Subcutaneous abdominal adipose tissue (tissue), 5 donors: ENCODE results near the gene MAPKBP1.

Experiments used
- H3K27ac ChIP-seq: one replicate; pipeline ENCODE4 v1.7.0; 2013; ENCODE audit warnings: low read depth, mild to moderate bottlenecking, inconsistent platforms, low read length, moderate library complexity
- H3K27me3 ChIP-seq, 5 donors: one replicate each; pipeline ENCODE4 v1.7.0; 2013; ENCODE audit warnings: low read length in 5 of 5, inconsistent platforms in 1 of 5; ENCODE audit not compliant: control insufficient read depth in 5 of 5, insufficient read depth in 4 of 5
- H3K36me3 ChIP-seq, 5 donors: one replicate each; pipeline ENCODE4 v1.7.0; 2013; ENCODE audit warnings: low read length in 5 of 5; ENCODE audit not compliant: control insufficient read depth in 5 of 5, insufficient read depth in 5 of 5
- H3K4me1 ChIP-seq, 5 donors: one replicate each; pipeline ENCODE4 v1.7.0; 2013; ENCODE audit warnings: low read length in 5 of 5, mild to moderate bottlenecking in 3 of 5, moderate library complexity in 1 of 5; ENCODE audit not compliant: control insufficient read depth in 5 of 5, insufficient read depth in 5 of 5
- H3K4me3 ChIP-seq, 5 donors: one replicate each; pipeline ENCODE4 v1.7.0; 2013; ENCODE audit warnings: low read length in 5 of 5, low read depth in 1 of 5
- H3K9ac ChIP-seq, 5 donors: one replicate each; pipeline ENCODE4 v1.7.0; 2013; ENCODE audit warnings: low read length in 5 of 5, mild to moderate bottlenecking in 4 of 5, moderate library complexity in 3 of 5
- H3K9me3 ChIP-seq, 5 donors: one replicate each; pipeline ENCODE4 v1.7.0; 2013; ENCODE audit warnings: low read length in 5 of 5; ENCODE audit not compliant: control insufficient read depth in 5 of 5
- donor health status: healthy.
- donor health status: healthy.
- donor health status: healthy.
- donor health status: healthy.
- donor health status: healthy.

Gene MAPKBP1

GRCh38 chr15:41862515-41863116, 88.3 kb downstream of the MAPKBP1 start:
- H3K9me3 ChIP-seq, result no peaks in the 10 kb centered on the region
- H3K27me3 ChIP-seq, result no peaks in the 10 kb centered on the region
- H3K4me1 ChIP-seq, result peaks cover 0 to 6% (median 3%) of the 10 kb centered on the region in 5 donors
- no peak overlapping the region for H3K4me3 ChIP-seq
- H3K27ac ChIP-seq, result no peak overlapping the region
- no peak overlapping the region for H3K9ac ChIP-seq
- H3K36me3 ChIP-seq, result peaks cover 0 to 14% (median 0%) of the 10 kb centered on the region in 5 donors

- H3K27ac ChIP-seq, result no peak overlapping the region
- H3K36me3 ChIP-seq, result peaks cover 0 to 14% (median 0%) of the 10 kb centered on the region in 5 donors
- no peak overlapping the region for H3K9ac ChIP-seq
- no peak overlapping the region for H3K4me3 ChIP-seq
- H3K4me1 ChIP-seq, result peaks cover 2 to 17% (median 14%) of the 10 kb centered on the region in 5 donors
- no peaks in the 10 kb centered on the region for H3K9me3 ChIP-seq
- no peaks in the 10 kb centered on the region for H3K27me3 ChIP-seq
These were observed 91.3 kb downstream of the MAPKBP1 start for GRCh38 chr15:41865490-41866055.

- no peak overlapping the region for H3K4me3 ChIP-seq
- H3K4me1 ChIP-seq, result peaks cover 2 to 24% (median 21%) of the 10 kb centered on the region in 5 donors
- H3K36me3 ChIP-seq, result peaks cover 0 to 14% (median 0%) of the 10 kb centered on the region in 5 donors
- no peak overlapping the region for H3K27ac ChIP-seq
- H3K27me3 ChIP-seq, result no peaks in the 10 kb centered on the region
- no peaks in the 10 kb centered on the region for H3K9me3 ChIP-seq
- H3K9ac ChIP-seq, result no peak overlapping the region
These were observed 92.0 kb downstream of the MAPKBP1 start for GRCh38 chr15:41866263-41866703.

GRCh38 chr15:41866872-41867579, 92.7 kb downstream of the MAPKBP1 start:
- Histone ChIP-seq H3K27ac (no peak overlapping the region), H3K9ac (no peak overlapping the region), H3K9me3 (no peaks in the 10 kb centered on the region), H3K27me3 (no peaks in the 10 kb centered on the region), H3K4me1 (peaks cover 2 to 27% (median 23%) of the 10 kb centered on the region in 5 donors), H3K4me3 (no peak overlapping the region), H3K36me3 (peaks cover 0 to 12% (median 0%) of the 10 kb centered on the region in 5 donors)

- Histone ChIP-seq H3K27ac (no peak overlapping the region), H3K4me3 (no peak overlapping the region), H3K9ac (no peak overlapping the region), H3K9me3 (no peaks in the 10 kb centered on the region), H3K27me3 (no peaks in the 10 kb centered on the region), H3K36me3 (peaks cover 0 to 5% (median 0%) of the 10 kb centered on the region in 5 donors), H3K4me1 (peaks cover 2 to 27% (median 23%) of the 10 kb centered on the region in 5 donors)
These were observed 94.0 kb downstream of the MAPKBP1 start for GRCh38 chr15:41868321-41868720.

GRCh38 chr15:41869770-41870688, 95.7 kb downstream of the MAPKBP1 start:
- Histone ChIP-seq H3K9me3 (no peaks in the 10 kb centered on the region), H3K4me1 (peaks cover 2 to 27% (median 23%) of the 10 kb centered on the region in 5 donors), H3K9ac (peak overlapping the region in 2 of 5 donors; percentile 14 to 15), H3K27me3 (no peaks in the 10 kb centered on the region), H3K27ac (no peak overlapping the region), H3K36me3 (no peaks in the 10 kb centered on the region), H3K4me3 (peak overlapping the region in 1 of 5 donors; percentile 14)

- Histone ChIP-seq H3K4me3 (peak overlapping the region in 2 of 5 donors; percentile 2 to 14), H3K4me1 (peaks cover 2 to 27% (median 23%) of the 10 kb centered on the region in 5 donors), H3K36me3 (no peaks in the 10 kb centered on the region), H3K9ac (peak overlapping the region in 1 of 5 donors; percentile 10), H3K27ac (no peak overlapping the region), H3K27me3 (no peaks in the 10 kb centered on the region), H3K9me3 (no peaks in the 10 kb centered on the region)
These were observed 96.4 kb downstream of the MAPKBP1 start for GRCh38 chr15:41870689-41871081.

GRCh38 chr15:41871175-41871905, 97.1 kb downstream of the MAPKBP1 start:
- Histone ChIP-seq H3K4me3 (no peak overlapping the region), H3K27me3 (no peaks in the 10 kb centered on the region), H3K9ac (no peak overlapping the region), H3K9me3 (no peaks in the 10 kb centered on the region), H3K4me1 (peaks cover 2 to 27% (median 23%) of the 10 kb centered on the region in 5 donors), H3K36me3 (no peaks in the 10 kb centered on the region), H3K27ac (no peak overlapping the region)

- H3K36me3 ChIP-seq, result no peaks in the 10 kb centered on the region
- no peak overlapping the region for H3K4me3 ChIP-seq
- H3K27me3 ChIP-seq, result no peaks in the 10 kb centered on the region
- no peak overlapping the region for H3K27ac ChIP-seq
- H3K9me3 ChIP-seq, result no peaks in the 10 kb centered on the region
- peaks cover 2 to 27% (median 23%) of the 10 kb centered on the region in 5 donors for H3K4me1 ChIP-seq
- H3K9ac ChIP-seq, result no peak overlapping the region
These were observed 98.0 kb downstream of the MAPKBP1 start for GRCh38 chr15:41872166-41872747.
